GM21723 (cell line): Measurements from ENCODE around the gene VGLL4.
A peak's percentile ranks its signal among the peaks of the same experiment; 100 is the strongest.
"Not testable (repeated sequence)": the region's sequence is repeated elsewhere in the genome, so short reads cannot be mapped to it uniquely, and the experiment has no call there.

Experiments used
- ATAC-seq: cut with Tn5 transposase; IDR thresholded peaks from one replicate; pipeline ENCODE4 v1.9.1; 2021; ENCODE audit warnings: mild to moderate bottlenecking, moderate library complexity; ENCODE audit not compliant: unreplicated experiment

The VGLL4 gene

GRCh38 chr3:11588755-11589154 is 55.0 kb downstream of the VGLL4 start:
- ATAC-seq = no peak

- ATAC-seq = no peak
These were observed 55.4 kb downstream of the VGLL4 start for GRCh38 chr3:11588338-11588737.

GRCh38 chr3:11587766-11588165 is 55.9 kb downstream of the VGLL4 start:
- no peak for ATAC-seq

- ATAC-seq = no peak
These were observed 59.1 kb downstream of the VGLL4 start for GRCh38 chr3:11584570-11584969.

GRCh38 chr3:11583638-11584046 is 60.1 kb downstream of the VGLL4 start:
- no peak for ATAC-seq

GRCh38 chr3:11583235-11583634 is 60.5 kb downstream of the VGLL4 start:
- ATAC-seq = no peak

- peak; percentile 58 for ATAC-seq
These were observed 61.3 kb downstream of the VGLL4 start for GRCh38 chr3:11582191-11582968.

- ATAC-seq = no peak
These were observed 62.2 kb downstream of the VGLL4 start for GRCh38 chr3:11581237-11582190.

GRCh38 chr3:11580645-11581044 is 63.1 kb downstream of the VGLL4 start:
- ATAC-seq = no peak

GRCh38 chr3:11578169-11578568 is 65.5 kb downstream of the VGLL4 start:
- no peak for ATAC-seq

GRCh38 chr3:11576453-11576852 is 67.3 kb downstream of the VGLL4 start:
- ATAC-seq = no peak

GRCh38 chr3:11575677-11576076 is 68.0 kb downstream of the VGLL4 start:
- no peak for ATAC-seq

GRCh38 chr3:11574981-11575669 is 68.6 kb downstream of the VGLL4 start:
- ATAC-seq = no peak

- not testable (repeated sequence) for ATAC-seq
These were observed 71.1 kb downstream of the VGLL4 start for GRCh38 chr3:11572660-11573059.

GRCh38 chr3:11570789-11571495 is 72.8 kb downstream of the VGLL4 start:
- no peak for ATAC-seq

- no peak for ATAC-seq
These were observed 73.5 kb downstream of the VGLL4 start for GRCh38 chr3:11570251-11570650.

GRCh38 chr3:11569156-11569741 is 74.5 kb downstream of the VGLL4 start:
- no peak for ATAC-seq

- no peak for ATAC-seq
These were observed 75.1 kb downstream of the VGLL4 start for GRCh38 chr3:11568503-11569155.

- ATAC-seq = no peak
These were observed 75.9 kb downstream of the VGLL4 start for GRCh38 chr3:11567516-11568467.
